ENCODE data around the gene PPARG.

The PPARG gene

DNA sequence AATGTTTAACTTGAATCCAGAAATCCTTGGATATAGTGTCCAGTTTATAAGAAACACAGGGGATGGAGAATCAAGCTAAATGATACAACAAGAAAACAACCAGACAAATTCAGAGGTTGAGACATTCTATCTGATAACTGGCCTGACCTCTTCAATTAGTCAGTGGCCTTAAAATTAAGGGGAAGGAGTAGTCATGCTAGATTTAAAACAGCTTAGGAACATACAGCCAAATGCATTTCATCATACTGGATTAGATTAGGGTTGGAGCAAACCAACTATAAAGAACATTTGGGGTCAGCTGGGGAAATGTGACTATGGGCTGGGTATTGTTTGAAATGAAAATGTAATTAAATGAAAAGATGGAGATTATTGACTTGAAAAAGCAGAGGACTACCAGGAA is 53.3 kb downstream of the PPARG start:
- Histone ChIP-seq H3K36me3 (ENCODE audit: control insufficient read depth in 1 of 2, insufficient read depth in 2 of 2, low read depth in 1 of 2, low read length in 2 of 2) (peaks cover 0 to 17% of the 10 kb centered on the region in 2 experiments), H4K91ac (ENCODE audit: low read length) (no peak overlapping the region), H2AFZ (ENCODE audit: low read depth, low read length) (no peak overlapping the region)

GRCh38 chr3:12343047-12343501 is 54.2 kb downstream of the PPARG start:
- Histone ChIP-seq H3K4ac (ENCODE audit: low read depth in 1 of 2, low read length in 2 of 2) (no peak overlapping the region), H3K79me1 (replicated peaks; ENCODE audit: low read length, poor library complexity, severe bottlenecking) (peaks cover 5% of the 10 kb centered on the region), H2AK5ac (ENCODE audit: low read length, severe bottlenecking) (no peak overlapping the region), H3K4me2 (ENCODE audit: low read length, poor library complexity, severe bottlenecking) (no peak overlapping the region), H2AFZ (ENCODE audit: low read depth, low read length) (no peak overlapping the region), H3K14ac (ENCODE audit: low read length in 2 of 2) (no peak overlapping the region), H3K23ac (ENCODE audit: low read length in 2 of 2) (no peak overlapping the region), H3K9me3 (ENCODE audit: control insufficient read depth, low read length) (no peaks in the 10 kb centered on the region), H2BK120ac (ENCODE audit: low read depth, low read length) (no peak overlapping the region), H3K18ac (ENCODE audit: low read depth in 1 of 2, low read length in 2 of 2) (no peak overlapping the region), H2BK12ac (ENCODE audit: low read length in 2 of 2) (no peak overlapping the region), H3K27ac (ENCODE audit: low read length, poor library complexity, severe bottlenecking) (peak overlapping the region; percentile 28), H2BK5ac (ENCODE audit: low read depth, low read length, poor library complexity, severe bottlenecking) (no peak overlapping the region), H4K91ac (ENCODE audit: low read length) (no peak overlapping the region), H2BK15ac (ENCODE audit: low read depth, poor library complexity, severe bottlenecking) (no peak overlapping the region), H3K4me1 (ENCODE audit: control insufficient read depth, insufficient read depth, low read depth, low read length) (peaks cover 1% of the 10 kb centered on the region), H3K4me3 (ENCODE audit: insufficient read depth in 1 of 2, low read depth in 1 of 2, low read length in 2 of 2) (no peak overlapping the region), H4K8ac (ENCODE audit: low read length) (no peak overlapping the region), H3K27me3 (ENCODE audit: control insufficient read depth in 1 of 2, insufficient read depth in 1 of 2, low read length in 2 of 2) (no peaks in the 10 kb centered on the region), H3K9ac (ENCODE audit: low read length) (no peak overlapping the region), H3K36me3 (ENCODE audit: control insufficient read depth in 1 of 2, insufficient read depth in 2 of 2, low read depth in 1 of 2, low read length in 2 of 2) (peaks cover 0 to 17% of the 10 kb centered on the region in 2 experiments)
- WGBS, result 80% methylated on average over 2 of the region's 3 CpGs
- DNase-seq, result no peak

More for the DNA sequence above, 53.3 kb downstream of the PPARG start:
- H2AK5ac ChIP-seq (ENCODE audit: low read length, severe bottlenecking), result no peak overlapping the region
- no peak for DNase-seq
- H3K27ac ChIP-seq (ENCODE audit: low read length, poor library complexity, severe bottlenecking), result no peak overlapping the region
- H2BK120ac ChIP-seq (ENCODE audit: low read depth, low read length), result no peak overlapping the region
- H2BK12ac ChIP-seq (ENCODE audit: low read length in 2 of 2), result no peak overlapping the region
- no peak overlapping the region for H3K4me2 ChIP-seq (ENCODE audit: low read length, poor library complexity, severe bottlenecking)
- no peak overlapping the region for H3K23ac ChIP-seq (ENCODE audit: low read length in 2 of 2)
- no peak overlapping the region for H3K4ac ChIP-seq (ENCODE audit: low read depth in 1 of 2, low read length in 2 of 2)
- peaks cover 5% of the 10 kb centered on the region for H3K79me1 ChIP-seq (replicated peaks; ENCODE audit: low read length, poor library complexity, severe bottlenecking)
- no peak overlapping the region for H3K9ac ChIP-seq (ENCODE audit: low read length)
- no peaks in the 10 kb centered on the region for H3K9me3 ChIP-seq (ENCODE audit: control insufficient read depth, low read length)
- no peak overlapping the region for H3K4me3 ChIP-seq (ENCODE audit: insufficient read depth in 1 of 2, low read depth in 1 of 2, low read length in 2 of 2)
- no peaks in the 10 kb centered on the region for H3K27me3 ChIP-seq (ENCODE audit: control insufficient read depth in 1 of 2, insufficient read depth in 1 of 2, low read length in 2 of 2)
- H3K4me1 ChIP-seq (ENCODE audit: control insufficient read depth, insufficient read depth, low read depth, low read length), result peaks cover 1% of the 10 kb centered on the region
- no peak overlapping the region for H3K18ac ChIP-seq (ENCODE audit: low read depth in 1 of 2, low read length in 2 of 2)
- no peak overlapping the region for H4K8ac ChIP-seq (ENCODE audit: low read length)
- H2BK5ac ChIP-seq (ENCODE audit: low read depth, low read length, poor library complexity, severe bottlenecking), result no peak overlapping the region
- H3K14ac ChIP-seq (ENCODE audit: low read length in 2 of 2), result no peak overlapping the region
- H2BK15ac ChIP-seq (ENCODE audit: low read depth, poor library complexity, severe bottlenecking), result no peak overlapping the region

DNA sequence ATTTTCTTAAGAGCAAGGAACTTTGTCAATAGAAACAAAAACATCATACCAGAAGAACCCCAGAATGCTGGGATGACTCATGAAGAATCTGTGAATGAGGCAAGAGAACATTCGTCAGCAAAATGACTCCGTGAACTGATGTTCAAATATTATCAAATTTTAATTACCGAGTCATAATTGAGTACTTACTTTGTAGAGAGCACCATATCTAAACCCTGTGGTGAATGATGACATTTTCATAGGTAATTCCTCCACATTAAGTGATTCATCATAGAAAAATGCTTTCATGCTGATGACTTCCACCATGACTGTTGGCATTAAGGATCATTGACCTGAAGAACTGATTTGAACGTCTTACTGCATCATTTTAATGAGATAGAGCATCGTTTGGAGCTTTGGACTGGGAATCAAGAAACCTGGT is 56.3 kb downstream of the PPARG start:
- Histone ChIP-seq H2BK12ac (ENCODE audit: low read length in 2 of 2) (no peak overlapping the region), H3K9ac (ENCODE audit: low read length) (no peak overlapping the region), H2AFZ (ENCODE audit: low read depth, low read length) (no peak overlapping the region), H3K9me3 (ENCODE audit: control insufficient read depth, low read length) (no peaks in the 10 kb centered on the region), H3K4me2 (ENCODE audit: low read length, poor library complexity, severe bottlenecking) (no peak overlapping the region), H2BK5ac (ENCODE audit: low read depth, low read length, poor library complexity, severe bottlenecking) (no peak overlapping the region), H2BK120ac (ENCODE audit: low read depth, low read length) (no peak overlapping the region), H4K91ac (ENCODE audit: low read length) (no peak overlapping the region), H3K27me3 (ENCODE audit: control insufficient read depth in 1 of 2, insufficient read depth in 1 of 2, low read length in 2 of 2) (no peaks in the 10 kb centered on the region), H3K23ac (ENCODE audit: low read length in 2 of 2) (no peak overlapping the region), H3K27ac (ENCODE audit: low read length, poor library complexity, severe bottlenecking) (no peak overlapping the region), H3K4me3 (ENCODE audit: insufficient read depth in 1 of 2, low read depth in 1 of 2, low read length in 2 of 2) (no peak overlapping the region), H3K79me1 (replicated peaks; ENCODE audit: low read length, poor library complexity, severe bottlenecking) (no peaks in the 10 kb centered on the region), H3K14ac (ENCODE audit: low read length in 2 of 2) (no peak overlapping the region), H4K8ac (ENCODE audit: low read length) (no peak overlapping the region), H3K4me1 (ENCODE audit: control insufficient read depth, insufficient read depth, low read depth, low read length) (no peaks in the 10 kb centered on the region), H3K4ac (ENCODE audit: low read depth in 1 of 2, low read length in 2 of 2) (no peak overlapping the region), H3K18ac (ENCODE audit: low read depth in 1 of 2, low read length in 2 of 2) (no peak overlapping the region), H3K36me3 (ENCODE audit: control insufficient read depth in 1 of 2, insufficient read depth in 2 of 2, low read depth in 1 of 2, low read length in 2 of 2) (peaks cover 0 to 12% of the 10 kb centered on the region in 2 experiments), H2AK5ac (ENCODE audit: low read length, severe bottlenecking) (no peak overlapping the region), H2BK15ac (ENCODE audit: low read depth, poor library complexity, severe bottlenecking) (no peak overlapping the region)
- peak; percentile 53 for DNase-seq
- 81% methylated on average over 3 of the region's 5 CpGs for WGBS

GRCh38 chr3:12345584-12346494 is 57.0 kb downstream of the PPARG start:
- H3K27me3 ChIP-seq (ENCODE audit: control insufficient read depth in 1 of 2, insufficient read depth in 1 of 2, low read length in 2 of 2), result no peaks in the 10 kb centered on the region
- no peaks in the 10 kb centered on the region for H3K9me3 ChIP-seq (ENCODE audit: control insufficient read depth, low read length)
- H3K4me1 ChIP-seq (ENCODE audit: control insufficient read depth, insufficient read depth, low read depth, low read length), result no peaks in the 10 kb centered on the region
- H2AFZ ChIP-seq (ENCODE audit: low read depth, low read length), result no peak overlapping the region
- H3K36me3 ChIP-seq (ENCODE audit: control insufficient read depth in 1 of 2, insufficient read depth in 2 of 2, low read depth in 1 of 2, low read length in 2 of 2), result peaks cover 0 to 11% of the 10 kb centered on the region in 2 experiments
- H2BK5ac ChIP-seq (ENCODE audit: low read depth, low read length, poor library complexity, severe bottlenecking), result no peak overlapping the region
- no peak overlapping the region for H3K4ac ChIP-seq (ENCODE audit: low read depth in 1 of 2, low read length in 2 of 2)
- no peak overlapping the region for H2BK120ac ChIP-seq (ENCODE audit: low read depth, low read length)
- H3K14ac ChIP-seq (ENCODE audit: low read length in 2 of 2), result no peak overlapping the region
- no peak overlapping the region for H3K18ac ChIP-seq (ENCODE audit: low read depth in 1 of 2, low read length in 2 of 2)
- H3K9ac ChIP-seq (ENCODE audit: low read length), result no peak overlapping the region
- H3K4me2 ChIP-seq (ENCODE audit: low read length, poor library complexity, severe bottlenecking), result no peak overlapping the region
- no peak overlapping the region for H2BK12ac ChIP-seq (ENCODE audit: low read length in 2 of 2)
- no peak overlapping the region for H3K23ac ChIP-seq (ENCODE audit: low read length in 2 of 2)
- no peak overlapping the region for H4K91ac ChIP-seq (ENCODE audit: low read length)
- 96% methylated on average over 8 of the region's 8 CpGs for WGBS
- H3K27ac ChIP-seq (ENCODE audit: low read length, poor library complexity, severe bottlenecking), result no peak overlapping the region
- no peak overlapping the region for H4K8ac ChIP-seq (ENCODE audit: low read length)
- no peak overlapping the region for H2AK5ac ChIP-seq (ENCODE audit: low read length, severe bottlenecking)
- H2BK15ac ChIP-seq (ENCODE audit: low read depth, poor library complexity, severe bottlenecking), result no peak overlapping the region
- no peak for DNase-seq
- peaks cover 2% of the 10 kb centered on the region for H3K79me1 ChIP-seq (replicated peaks; ENCODE audit: low read length, poor library complexity, severe bottlenecking)
- H3K4me3 ChIP-seq (ENCODE audit: insufficient read depth in 1 of 2, low read depth in 1 of 2, low read length in 2 of 2), result no peak overlapping the region

All from mesenchymal stem cell (in vitro differentiated cells and primary cell).